HUES48 (cell line): ENCODE results near the gene ABCC12.

Source experiments
- H3K27ac ChIP-seq: one replicate; pipeline ENCODE4 v1.7.0; 2013; ENCODE audit warnings: low read depth, low read length, inconsistent platforms
- H3K27me3 ChIP-seq: 2 replicates; pipeline ENCODE4 v1.6.1; 2013; ENCODE audit warnings: mild to moderate bottlenecking, low read length; ENCODE audit not compliant: control insufficient read depth, insufficient read depth
- H3K36me3 ChIP-seq: 2 replicates; pipeline ENCODE4 v1.6.1; 2013; ENCODE audit warnings: low read length; ENCODE audit not compliant: control insufficient read depth, insufficient read depth
- H3K4me1 ChIP-seq: 2 replicates; pipeline ENCODE4 v1.6.1; 2013; ENCODE audit warnings: mild to moderate bottlenecking, low read length; ENCODE audit not compliant: control insufficient read depth, insufficient read depth
- H3K4me3 ChIP-seq: 2 replicates; pipeline ENCODE4 v1.5.1; 2013; ENCODE audit warnings: mild to moderate bottlenecking, low read depth, low read length
- H3K9ac ChIP-seq: 2 replicates; pipeline ENCODE4 v1.6.1; 2013; ENCODE audit warnings: mild to moderate bottlenecking, low read depth, low read length, moderate library complexity
- H3K9me3 ChIP-seq: 2 replicates; pipeline ENCODE4 v1.6.1; 2013; ENCODE audit warnings: low read length; ENCODE audit not compliant: control insufficient read depth, insufficient read depth

Gene ABCC12

DNA sequence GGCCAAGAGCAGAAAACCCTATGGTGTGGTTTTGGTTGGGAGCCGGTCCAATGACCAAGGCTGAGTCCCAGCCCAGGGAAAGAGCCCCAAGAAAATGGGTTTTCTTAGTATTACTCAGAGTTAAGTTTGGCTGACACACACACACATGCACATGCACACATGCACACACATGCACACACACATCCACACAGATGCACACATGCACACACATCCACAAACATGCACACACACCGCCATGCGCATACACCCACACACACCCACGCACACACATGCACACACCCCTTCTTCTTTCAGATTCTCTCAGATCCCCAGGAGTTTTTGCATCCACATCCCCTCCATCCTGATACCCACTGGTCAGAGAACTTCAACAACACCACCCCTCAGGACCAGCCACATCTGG is 9.1 kb downstream of the ABCC12 start:
- Histone ChIP-seq H3K4me1 (no peaks in the 10 kb centered on the region), H3K36me3 (no peaks in the 10 kb centered on the region), H3K9ac (no peak overlapping the region), H3K27ac (no peak overlapping the region), H3K27me3 (no peaks in the 10 kb centered on the region), H3K4me3 (no peak overlapping the region), H3K9me3 (no peaks in the 10 kb centered on the region)

DNA sequence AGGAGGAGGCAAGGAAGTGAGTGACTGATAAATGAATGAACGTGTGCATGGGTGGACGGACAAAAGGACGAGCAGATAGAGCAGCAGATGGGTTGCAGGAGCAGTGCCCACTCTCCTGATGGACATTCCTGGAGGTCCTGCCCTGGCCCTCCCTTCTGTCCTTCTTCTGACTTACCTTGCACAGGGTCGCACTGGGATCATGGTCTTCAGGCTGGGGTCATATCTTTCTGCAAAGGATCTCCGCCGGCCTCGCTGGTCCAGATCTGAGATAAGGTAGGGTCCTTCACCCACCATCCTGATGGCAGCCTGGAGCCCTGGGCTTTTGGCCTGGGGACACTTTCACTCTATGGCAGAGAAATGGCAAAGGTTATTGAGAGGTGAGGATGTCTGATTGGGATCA is 9.7 kb downstream of the ABCC12 start:
- no peaks in the 10 kb centered on the region for H3K36me3 ChIP-seq
- no peaks in the 10 kb centered on the region for H3K9me3 ChIP-seq
- no peaks in the 10 kb centered on the region for H3K27me3 ChIP-seq

DNA sequence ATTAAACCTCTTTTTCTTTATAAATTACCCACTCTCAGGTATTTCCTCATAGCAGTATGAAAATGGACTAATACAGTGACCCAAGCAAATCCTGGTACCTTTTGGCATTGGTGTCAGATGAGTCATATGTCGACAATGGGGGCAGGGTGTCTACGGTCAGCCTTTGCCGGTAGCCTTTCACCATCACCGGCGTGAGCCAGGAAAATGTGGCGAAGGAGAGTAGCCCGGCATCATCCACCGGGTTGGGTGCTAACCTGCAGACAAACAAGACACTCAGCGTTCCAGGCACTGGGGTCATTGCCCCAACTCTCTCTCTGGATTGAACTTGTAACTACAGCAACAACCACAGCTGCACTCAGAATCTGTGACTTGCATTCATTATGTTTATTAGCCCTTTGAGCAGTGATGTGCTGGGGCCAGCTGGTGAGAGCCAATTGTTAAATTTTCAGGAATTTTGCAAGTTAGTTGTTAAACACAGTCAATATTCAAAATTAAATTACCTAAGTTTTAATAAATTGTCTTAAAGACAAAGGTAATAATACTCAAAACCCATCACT is 11.9 kb downstream of the ABCC12 start:
- no peak overlapping the region for H3K9ac ChIP-seq

More for the DNA sequence above, 9.7 kb downstream of the ABCC12 start:
- Histone ChIP-seq H3K9ac (no peak overlapping the region), H3K27ac (no peak overlapping the region), H3K4me1 (no peaks in the 10 kb centered on the region), H3K4me3 (no peak overlapping the region)

DNA sequence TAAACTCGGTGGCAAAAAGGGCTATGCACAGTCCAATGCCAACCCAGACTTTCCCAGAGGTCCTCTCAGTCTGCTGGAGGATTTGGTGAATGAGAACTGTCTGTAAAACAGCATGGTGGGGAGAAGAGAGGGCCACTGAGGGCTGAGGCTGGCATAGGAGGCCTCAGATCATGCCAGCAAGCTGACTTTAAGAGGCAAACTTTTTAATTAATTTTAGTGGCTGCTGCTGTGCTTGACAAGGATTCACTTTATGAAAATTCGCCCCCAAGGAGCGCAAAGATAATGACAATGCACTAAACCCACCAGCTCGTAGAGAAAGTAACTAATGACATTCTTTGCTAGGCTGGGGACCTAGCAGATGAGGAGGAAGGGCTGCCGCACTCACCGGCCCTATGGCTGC is 15.0 kb downstream of the ABCC12 start:
- no peaks in the 10 kb centered on the region; the same call in 1 of the 2 replicates for H3K4me1 ChIP-seq
- H3K9ac ChIP-seq = no peak overlapping the region

More for the DNA sequence above, 11.9 kb downstream of the ABCC12 start:
- H3K27me3 ChIP-seq = no peaks in the 10 kb centered on the region
- H3K36me3 ChIP-seq = no peaks in the 10 kb centered on the region
- no peak overlapping the region for H3K27ac ChIP-seq
- no peaks in the 10 kb centered on the region for H3K4me1 ChIP-seq
- no peak overlapping the region for H3K4me3 ChIP-seq
- H3K9me3 ChIP-seq = no peaks in the 10 kb centered on the region

DNA sequence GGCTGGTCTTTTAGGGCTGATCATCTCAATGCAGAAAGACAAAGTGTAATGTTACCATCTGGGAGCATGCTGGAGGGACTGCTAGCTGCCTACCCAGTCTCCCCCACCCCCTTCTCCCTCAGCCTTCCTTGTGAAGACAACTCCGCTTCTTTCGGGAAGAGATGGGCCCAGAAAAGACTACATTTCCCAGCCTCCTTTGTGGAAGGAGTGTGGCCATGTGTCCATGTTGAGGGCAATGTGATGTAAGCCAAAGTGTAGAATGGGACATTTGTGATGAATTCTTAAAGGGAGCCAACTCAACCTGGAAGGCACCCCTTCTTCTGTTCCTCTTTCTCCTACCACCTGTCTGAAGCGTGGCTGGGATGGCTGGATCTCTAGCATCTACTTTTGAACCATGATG is 16.3 kb downstream of the ABCC12 start:
- H3K4me1 ChIP-seq = no peaks in the 10 kb centered on the region; the same call in 1 of the 2 replicates
- no peaks in the 10 kb centered on the region for H3K36me3 ChIP-seq
- no peak overlapping the region for H3K4me3 ChIP-seq
- H3K9ac ChIP-seq = no peak overlapping the region
- no peaks in the 10 kb centered on the region for H3K9me3 ChIP-seq
- no peaks in the 10 kb centered on the region for H3K27me3 ChIP-seq
- H3K27ac ChIP-seq = no peak overlapping the region

More for the DNA sequence above, 15.0 kb downstream of the ABCC12 start:
- Histone ChIP-seq H3K4me3 (no peak overlapping the region), H3K9me3 (no peaks in the 10 kb centered on the region), H3K36me3 (no peaks in the 10 kb centered on the region), H3K27me3 (no peaks in the 10 kb centered on the region), H3K27ac (no peak overlapping the region)

DNA sequence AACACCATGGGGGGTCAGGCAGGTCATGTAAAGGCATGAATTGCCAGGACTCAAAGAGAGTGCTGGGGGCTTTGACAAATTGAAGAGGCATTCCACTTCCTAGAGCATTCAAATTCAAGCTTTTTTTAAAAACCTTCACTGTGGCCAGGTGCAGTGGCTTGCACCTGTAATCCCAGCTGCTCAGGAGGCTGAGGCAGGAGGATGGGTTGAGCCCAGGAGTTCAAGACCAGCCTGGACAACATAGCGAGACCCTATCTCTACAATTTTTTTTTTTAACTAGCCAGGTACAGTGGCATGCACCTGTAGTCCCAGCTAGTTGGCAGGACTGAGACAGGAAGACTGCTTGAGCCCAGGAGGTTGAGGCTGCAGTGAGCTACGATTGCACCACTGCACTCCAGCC is 17.2 kb downstream of the ABCC12 start:
- Histone ChIP-seq H3K4me3 (no peak overlapping the region), H3K27ac (no peak overlapping the region), H3K36me3 (no peaks in the 10 kb centered on the region), H3K9me3 (no peaks in the 10 kb centered on the region), H3K9ac (no peak overlapping the region), H3K4me1 (no peaks in the 10 kb centered on the region; the same call in 1 of the 2 replicates), H3K27me3 (no peaks in the 10 kb centered on the region)

DNA sequence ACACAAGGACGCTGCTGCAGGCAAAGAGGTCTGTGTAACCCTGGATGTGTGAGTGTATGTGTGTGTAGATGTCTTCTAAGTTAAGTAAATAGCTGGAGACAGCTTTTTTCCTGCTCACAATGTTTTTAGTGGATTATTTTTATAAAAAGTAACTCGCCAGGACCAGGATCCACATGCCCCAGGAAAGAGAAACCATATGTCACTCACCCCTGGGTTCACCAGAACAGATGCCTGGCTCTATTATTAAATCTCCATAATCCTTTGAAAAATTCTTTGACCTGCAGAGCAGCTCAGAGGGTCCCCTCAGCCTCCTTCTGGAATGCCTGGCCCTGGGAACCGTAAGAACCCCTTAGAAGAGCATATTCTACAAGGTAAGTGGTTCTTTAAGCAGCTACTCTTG is 18.0 kb downstream of the ABCC12 start:
- Histone ChIP-seq H3K9me3 (no peaks in the 10 kb centered on the region), H3K27ac (no peak overlapping the region), H3K9ac (no peak overlapping the region), H3K36me3 (no peaks in the 10 kb centered on the region), H3K4me1 (no peaks in the 10 kb centered on the region; the same call in 1 of the 2 replicates), H3K27me3 (no peaks in the 10 kb centered on the region), H3K4me3 (no peak overlapping the region)

DNA sequence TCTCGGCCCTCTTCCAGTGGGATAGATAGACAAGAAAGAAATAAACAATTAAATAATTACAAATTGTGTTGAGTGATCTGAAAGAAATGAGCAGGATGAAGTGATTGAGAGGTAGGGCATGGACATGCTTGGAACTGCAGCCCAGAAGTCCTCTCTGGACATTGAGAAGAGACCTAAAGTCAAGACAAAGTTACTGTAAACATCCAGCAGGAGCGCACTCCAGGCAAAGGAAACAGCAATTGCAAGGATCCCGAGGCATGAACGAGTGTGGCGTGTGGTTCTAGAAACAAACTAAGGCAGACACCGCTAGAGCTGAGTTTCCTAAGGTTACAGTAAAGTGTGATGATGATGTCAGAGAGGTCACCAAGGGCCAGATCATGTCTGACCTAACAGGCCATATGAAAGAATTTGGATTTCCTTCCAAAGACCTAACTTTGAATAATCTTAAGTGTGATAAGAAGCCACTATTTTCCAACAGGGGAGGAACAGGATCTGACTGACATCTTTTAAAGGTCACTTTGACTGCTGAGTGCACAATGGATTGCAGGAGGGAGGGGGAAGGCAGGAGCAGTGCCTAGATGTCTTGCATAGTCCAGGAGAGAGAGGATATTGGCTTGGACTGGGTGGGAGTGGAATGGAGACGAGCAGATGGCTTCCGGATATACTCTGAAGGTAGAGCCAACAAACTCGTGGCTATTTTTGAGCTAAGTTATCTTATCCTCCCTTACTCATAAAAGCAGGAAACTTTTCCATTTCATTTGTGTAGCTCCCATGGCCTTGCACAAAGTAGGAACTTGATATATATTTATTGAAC is 19.0 kb downstream of the ABCC12 start:
- Histone ChIP-seq H3K4me3 (no peak overlapping the region), H3K27me3 (no peaks in the 10 kb centered on the region), H3K4me1 (no peaks in the 10 kb centered on the region; the same call in 1 of the 2 replicates), H3K9me3 (no peaks in the 10 kb centered on the region), H3K36me3 (no peaks in the 10 kb centered on the region), H3K27ac (no peak overlapping the region), H3K9ac (no peak overlapping the region)

DNA sequence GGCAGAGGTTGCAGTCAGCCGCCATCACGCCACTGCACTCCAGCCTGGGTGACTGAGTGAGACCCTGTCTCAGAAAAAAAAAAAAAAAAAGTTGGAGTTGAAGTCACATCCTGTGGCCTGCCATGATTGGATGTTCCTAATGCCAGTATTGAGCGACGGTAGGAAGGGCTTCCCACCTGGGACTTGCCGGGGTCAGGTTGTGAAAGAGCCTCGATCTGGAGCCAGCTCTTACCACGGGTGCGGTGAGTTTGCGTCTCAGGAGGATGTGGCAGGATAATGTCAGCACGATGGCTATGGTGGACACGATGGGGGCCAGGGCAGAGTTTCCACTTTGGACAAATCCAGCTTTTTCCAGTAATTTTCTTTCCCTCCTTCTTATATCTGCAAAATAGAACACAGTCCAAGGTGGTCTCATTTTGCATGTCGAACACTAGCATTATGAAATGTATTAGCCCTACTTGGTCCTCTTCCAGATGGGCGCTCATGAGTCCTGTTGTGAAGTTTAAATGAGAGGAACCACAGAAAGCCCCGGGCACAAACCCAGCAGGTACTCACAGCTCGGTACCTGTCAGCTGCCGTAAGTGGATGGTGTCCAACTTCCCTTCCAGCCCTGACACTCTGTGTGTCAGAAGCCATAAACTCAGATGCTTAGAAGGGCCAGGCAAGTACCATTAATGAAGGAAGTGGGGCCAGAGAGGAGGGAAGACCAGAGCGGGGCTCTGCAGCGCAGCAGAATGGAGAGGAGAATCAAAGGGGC is 22.2 kb downstream of the ABCC12 start:
- Histone ChIP-seq H3K27me3 (no peaks in the 10 kb centered on the region), H3K4me3 (no peak overlapping the region), H3K36me3 (no peaks in the 10 kb centered on the region), H3K9me3 (no peaks in the 10 kb centered on the region), H3K9ac (no peak overlapping the region), H3K4me1 (no peaks in the 10 kb centered on the region; the same call in 1 of the 2 replicates), H3K27ac (no peak overlapping the region)

DNA sequence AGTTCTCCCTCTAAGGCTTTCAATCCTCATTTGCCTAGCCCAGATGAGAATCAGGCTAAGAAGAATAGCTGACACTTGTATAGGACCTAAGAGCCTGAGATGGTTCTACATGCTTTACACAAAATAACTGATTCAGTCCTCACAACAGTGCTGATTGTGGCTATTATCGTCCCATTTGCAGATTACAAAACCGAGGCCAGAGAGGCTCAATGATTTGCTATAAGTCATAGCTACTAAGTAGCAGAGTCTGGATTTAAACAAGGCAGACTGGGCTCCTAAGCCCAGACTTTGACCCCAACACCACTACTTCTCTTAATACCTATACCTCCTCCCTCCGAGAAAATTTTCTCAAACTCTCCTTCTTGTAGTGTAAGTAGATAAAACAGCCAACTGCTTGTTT is 23.1 kb downstream of the ABCC12 start:
- H3K9ac ChIP-seq = no peak overlapping the region
- no peaks in the 10 kb centered on the region for H3K4me1 ChIP-seq

More for the DNA sequence above, 23.1 kb downstream of the ABCC12 start:
- H3K36me3 ChIP-seq = no peaks in the 10 kb centered on the region
- H3K9me3 ChIP-seq = no peaks in the 10 kb centered on the region
- H3K27ac ChIP-seq = no peak overlapping the region
- no peak overlapping the region for H3K4me3 ChIP-seq
- H3K27me3 ChIP-seq = no peaks in the 10 kb centered on the region
